Kidney epithelial cell (primary cell): ENCODE data around the gene NT5C. TPM values are rescaled to one million over a fixed set of nuclear protein-coding genes. Genes with fewer than 3 reads are reported as not detected.
"Not testable (repeated sequence)": the region's sequence is repeated elsewhere in the genome, so short reads cannot be mapped to it uniquely, and the experiment has no call there.

Source experiments
- DNase-seq: peaks from one replicate; pipeline ENCODE4 v3.0.0-alpha.2; 2010; ENCODE audit warnings: low read depth
- H3K27me3 ChIP-seq: 2 replicates; pipeline ENCODE4 v1.6.0; 2011; ENCODE audit warnings: low read length; ENCODE audit not compliant: control insufficient read depth, insufficient read depth
- H3K36me3 ChIP-seq: 2 replicates; pipeline ENCODE4 v1.5.1; 2011; ENCODE audit warnings: low read length; ENCODE audit not compliant: control insufficient read depth, insufficient read depth
- H3K4me3 ChIP-seq: 2 replicates; pipeline ENCODE4 v1.5.1; 2011; ENCODE audit warnings: low read depth, mild to moderate bottlenecking, control low read depth, low read length
- CTCF ChIP-seq: IDR thresholded peaks from 2 replicates; pipeline ENCODE4 v1.5.1; 2011; ENCODE audit warnings: mild to moderate bottlenecking, moderate library complexity, low read length, control low read depth, inconsistent platforms; ENCODE audit not compliant: insufficient read depth, poor library complexity, severe bottlenecking
- total RNA-seq: library from RNA; depleted of rRNA; stranded (reverse); fragments of >200 nt; gene quantifications from 2 replicates; pipeline ENCODE4 v1.2.3, GENCODE V29; 2015

The NT5C gene
- total RNA-seq, 1 donor from 2014 or later, result 114 TPM

- Histone ChIP-seq H3K4me3 (no peak overlapping the region), H3K27me3 (no peaks in the 10 kb centered on the region), H3K36me3 (peaks cover 2% of the 10 kb centered on the region)
- no peak for TF ChIP-seq CTCF
- DNase-seq, result no peak
Measured at GRCh38 chr17:75147878-75148546, 16.5 kb upstream of the NT5C start.

GRCh38 chr17:75146592-75146991 is 15.1 kb upstream of the NT5C start:
- H3K36me3 ChIP-seq, result peaks cover 2% of the 10 kb centered on the region
- no peak for TF ChIP-seq CTCF
- DNase-seq, result no peak
- no peaks in the 10 kb centered on the region for H3K27me3 ChIP-seq
- H3K4me3 ChIP-seq, result no peak overlapping the region

- no peak for TF ChIP-seq CTCF
- no peaks in the 10 kb centered on the region for H3K27me3 ChIP-seq
- H3K36me3 ChIP-seq, result peaks cover 4% of the 10 kb centered on the region
- no peak overlapping the region for H3K4me3 ChIP-seq
- DNase-seq, result no peak
Measured at GRCh38 chr17:75144816-75145512, 13.4 kb upstream of the NT5C start.

GRCh38 chr17:75142236-75142971 is 10.9 kb upstream of the NT5C start:
- no peak for DNase-seq
- H3K27me3 ChIP-seq, result no peaks in the 10 kb centered on the region
- no peak for TF ChIP-seq CTCF
- H3K36me3 ChIP-seq, result peaks cover 4% of the 10 kb centered on the region
- no peak overlapping the region for H3K4me3 ChIP-seq

GRCh38 chr17:75138519-75138918 is 7.0 kb upstream of the NT5C start:
- TF ChIP-seq CTCF, result no peak
- DNase-seq, result no peak
- H3K4me3 ChIP-seq, result no peak overlapping the region
- H3K36me3 ChIP-seq, result peaks cover 2% of the 10 kb centered on the region
- H3K27me3 ChIP-seq, result no peaks in the 10 kb centered on the region

- H3K27me3 ChIP-seq, DNase-seq, H3K36me3 ChIP-seq, H3K4me3 ChIP-seq: not testable (repeated sequence)
Measured at GRCh38 chr17:75137762-75138161, 6.2 kb upstream of the NT5C start.
